Measurements from ENCODE around the gene SSTR5.
"Not testable (repeated sequence)": the region's sequence is repeated elsewhere in the genome, so short reads cannot be mapped to it uniquely, and the experiment has no call there.

SSTR5 gene

GRCh38 chr16:1077877-1078578 lies 5.5 kb downstream of the SSTR5 start:
- DNase-seq, result no peak

- DNase-seq, result no peak
These were observed 6.1 kb downstream of the SSTR5 start for GRCh38 chr16:1078579-1079021.

GRCh38 chr16:1079341-1079740 lies 6.8 kb downstream of the SSTR5 start:
- DNase-seq, result no peak

- no peak for DNase-seq
These were observed 7.4 kb downstream of the SSTR5 start for GRCh38 chr16:1079786-1080525.

GRCh38 chr16:1080801-1081733 lies 8.5 kb downstream of the SSTR5 start:
- no peak for DNase-seq

- DNase-seq, result no peak
These were observed 9.3 kb downstream of the SSTR5 start for GRCh38 chr16:1081734-1082265.

GRCh38 chr16:1082266-1082951 lies 9.9 kb downstream of the SSTR5 start:
- no peak for DNase-seq

- no peak for DNase-seq
These were observed 10.6 kb downstream of the SSTR5 start for GRCh38 chr16:1082952-1083675.

GRCh38 chr16:1084971-1085370 lies 12.4 kb downstream of the SSTR5 start:
- no peak for DNase-seq

GRCh38 chr16:1086443-1086842 lies 13.9 kb downstream of the SSTR5 start:
- not testable (repeated sequence) for DNase-seq

- no peak for DNase-seq
These were observed 16.0 kb downstream of the SSTR5 start for GRCh38 chr16:1088295-1089170.

- no peak for DNase-seq
These were observed 16.9 kb downstream of the SSTR5 start for GRCh38 chr16:1089439-1089821.

- DNase-seq, result no peak
These were observed 17.5 kb downstream of the SSTR5 start for GRCh38 chr16:1089822-1090619.

GRCh38 chr16:1090620-1091587 lies 18.4 kb downstream of the SSTR5 start:
- DNase-seq, result no peak

GRCh38 chr16:1091992-1092552 lies 19.5 kb downstream of the SSTR5 start:
- DNase-seq, result no peak

GRCh38 chr16:1092685-1093283 lies 20.2 kb downstream of the SSTR5 start:
- DNase-seq, result not testable (repeated sequence)

- no peak for DNase-seq
These were observed 21.0 kb downstream of the SSTR5 start for GRCh38 chr16:1093284-1094123.
